CD4-positive, alpha-beta T cell treated with Interleukin-6 at 100 ng/mL for 8 hours (primary cell): Measurements from ENCODE around the gene ANKRD40.

Source experiments
- DNase-seq: peaks from one replicate; pipeline ENCODE4 v3.0.0-alpha.2; 2020; ENCODE audit warnings: mixed read lengths, low spot score

The ANKRD40 gene

GRCh38 chr17:50649042-50649908 lies 58.4 kb downstream of the ANKRD40 start:
- no peak for DNase-seq

DNA sequence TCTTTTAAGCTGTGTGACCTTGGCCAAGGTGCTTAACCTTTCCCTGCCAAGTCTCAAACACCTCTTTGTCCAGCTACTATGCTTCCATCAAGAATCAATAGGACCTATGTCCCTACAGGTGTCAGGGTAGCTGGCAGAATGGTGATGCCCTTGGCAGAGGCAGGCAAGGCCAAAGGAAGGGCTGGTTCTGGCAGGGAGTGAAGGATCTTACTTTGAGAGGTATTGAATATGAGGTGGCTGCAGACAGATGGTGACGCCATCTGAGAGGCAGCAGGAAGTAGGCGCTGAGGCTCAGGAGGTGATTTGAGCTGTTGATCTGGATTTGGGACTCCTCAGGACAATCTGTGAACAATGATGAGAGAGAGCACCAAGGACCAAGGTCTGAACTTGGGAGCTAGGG lies 60.5 kb downstream of the ANKRD40 start:
- no peak for DNase-seq

GRCh38 chr17:50645748-50646682 lies 61.7 kb downstream of the ANKRD40 start:
- DNase-seq: no peak
